HG03342 (cell line): ENCODE measurements around the gene MYBPC1.
"Not testable (repeated sequence)": the region's sequence is repeated elsewhere in the genome, so short reads cannot be mapped to it uniquely, and the experiment has no call there.

ENCODE experiments used
- ATAC-seq: cut with Tn5 transposase; IDR thresholded peaks from one replicate; pipeline ENCODE4 v1.9.1; 2021; ENCODE audit warnings: mild to moderate bottlenecking, moderate library complexity; ENCODE audit not compliant: unreplicated experiment

The MYBPC1 gene

GRCh38 chr12:101720118-101720517 is 125.3 kb downstream of the MYBPC1 start:
- ATAC-seq, result no peak

DNA sequence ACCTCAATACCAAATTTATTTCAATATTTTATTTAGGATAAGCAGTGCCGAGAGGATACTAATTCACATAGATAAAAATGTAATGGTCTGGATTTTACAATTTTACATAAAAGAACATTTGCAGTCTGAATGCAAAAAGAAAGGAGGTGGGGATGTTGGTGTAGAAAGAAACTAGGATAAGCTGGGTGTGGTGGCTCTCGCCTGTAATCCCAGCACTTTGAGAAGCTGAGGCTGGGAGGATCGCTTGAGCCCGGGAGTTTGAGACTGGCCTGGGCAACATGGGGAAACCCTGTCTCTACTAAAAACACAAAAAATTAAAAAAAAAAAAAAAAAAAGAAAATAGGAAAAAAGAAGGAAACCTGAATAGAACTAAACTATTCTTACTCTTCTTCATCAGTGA is 127.6 kb downstream of the MYBPC1 start:
- no peak for ATAC-seq

- no peak for ATAC-seq
Observed at GRCh38 chr12:101727098-101727497, 132.3 kb downstream of the MYBPC1 start.

DNA sequence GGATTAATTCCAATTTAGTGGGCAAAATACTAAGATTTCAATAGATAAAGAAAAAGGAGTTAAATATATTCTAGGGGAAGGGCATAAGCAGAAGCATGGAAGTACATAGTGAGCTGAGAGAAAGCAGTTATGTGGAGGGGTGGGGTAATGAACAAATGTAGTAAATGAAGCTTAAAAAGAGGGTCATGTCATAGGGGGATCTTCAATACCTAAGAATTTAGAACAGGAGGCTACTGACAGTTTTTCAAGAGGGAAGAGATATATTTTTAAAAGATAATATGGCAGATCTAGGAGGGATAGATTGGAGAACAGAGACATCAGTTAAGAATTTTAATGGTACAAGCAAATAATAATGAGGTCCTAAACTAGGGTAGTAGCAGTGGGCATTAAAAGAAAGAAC is 135.1 kb downstream of the MYBPC1 start:
- ATAC-seq, result no peak

DNA sequence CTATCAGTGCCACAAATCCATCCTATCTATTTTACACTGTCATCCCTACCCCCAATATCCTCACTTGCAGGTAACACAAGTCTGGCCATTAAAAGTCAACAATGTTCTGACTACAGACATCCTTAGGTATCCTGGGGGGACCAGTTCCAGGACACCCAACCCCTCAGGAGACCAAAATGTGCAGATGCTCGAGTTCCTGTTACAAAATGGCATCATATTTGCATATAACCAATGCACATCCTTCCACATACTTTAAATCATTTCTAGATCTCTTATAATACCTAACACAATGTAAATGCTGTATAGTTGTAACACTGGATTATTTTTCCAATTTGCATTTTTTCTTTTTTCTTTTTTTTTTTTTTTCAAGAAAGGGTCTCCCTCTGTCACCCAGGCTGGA is 137.5 kb downstream of the MYBPC1 start:
- no peak for ATAC-seq

- ATAC-seq, result no peak
Observed at GRCh38 chr12:101733166-101733565, 138.4 kb downstream of the MYBPC1 start.

- ATAC-seq, result not testable (repeated sequence)
Observed at GRCh38 chr12:101734482-101734881, 139.7 kb downstream of the MYBPC1 start.
